Measurements from ENCODE around the gene STRA6.
A peak's percentile ranks its signal among the peaks of the same experiment; 100 is the strongest.

GRCh38 chr15:74228723-74229081, 26.1 kb upstream of the STRA6 start:
- no peak for TF ChIP-seq CTCF (IDR thresholded peaks at IDR 0.05)
- no peak for TF ChIP-seq USF2 (IDR thresholded peaks at IDR 0.05; ENCODE audit: borderline replicate concordance, low read depth, low read length)
- no peak for TF ChIP-seq FOXM1 (IDR thresholded peaks at IDR 0.05; ENCODE audit: low read depth)
- TF ChIP-seq POLR2AphosphoS5 (IDR thresholded peaks at IDR 0.05; ENCODE audit: low read depth, low read length) = peak; percentile 54; the same call in 1 of the 2 replicates
- TF ChIP-seq MEF2A (IDR thresholded peaks at IDR 0.05; ENCODE audit: borderline replicate concordance, low read depth) = no peak
- TF ChIP-seq TAF1 (IDR thresholded peaks at IDR 0.05; ENCODE audit: borderline replicate concordance, low read depth, low read length) = no peak
- TF ChIP-seq YY1 (IDR thresholded peaks at IDR 0.05; ENCODE audit: low read depth) = peak; percentile 53; the same call in 1 of the 2 replicates
- TF ChIP-seq CHD2 (IDR thresholded peaks at IDR 0.05; ENCODE audit: low read length, partially characterized antibody) = peak; percentile 80
